Stimulated activated CD4-positive, alpha-beta T cell treated with anti-CD3 and anti-CD28 coated beads, Interleukin-15, amount 100 ng/mL, for 1 hour (primary cell): Measurements from ENCODE around the gene TEX10.
"Not testable (repeated sequence)": the region's sequence is repeated elsewhere in the genome, so short reads cannot be mapped to it uniquely, and the experiment has no call there.

Source experiments
- DNase-seq, 2 donors: peaks; one replicate each; pipeline ENCODE4 v3.0.0-alpha.2; 2020; ENCODE audit warnings: low read depth in 1 of 2, low spot score in 1 of 2

TEX10 gene

DNA sequence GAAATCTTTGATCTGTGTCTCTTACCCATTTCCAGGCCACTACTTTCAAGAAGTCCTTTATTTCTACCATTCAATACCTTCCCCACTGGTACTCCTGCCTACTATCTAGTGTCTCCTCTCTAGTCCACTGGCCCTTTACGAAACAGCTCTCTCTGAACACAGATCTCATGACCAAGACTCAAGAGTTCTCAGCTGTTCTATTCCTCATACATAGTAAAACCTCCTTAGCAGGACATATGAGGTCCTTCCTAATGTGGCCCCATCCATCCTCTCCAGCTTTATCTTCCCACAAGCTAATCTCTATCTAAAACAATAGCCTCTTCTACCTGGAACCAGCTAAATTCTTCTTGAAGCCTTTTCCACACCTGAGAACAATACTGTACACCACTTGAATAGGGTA is 2.6 kb downstream of the TEX10 start:
- DNase-seq = no peak

DNA sequence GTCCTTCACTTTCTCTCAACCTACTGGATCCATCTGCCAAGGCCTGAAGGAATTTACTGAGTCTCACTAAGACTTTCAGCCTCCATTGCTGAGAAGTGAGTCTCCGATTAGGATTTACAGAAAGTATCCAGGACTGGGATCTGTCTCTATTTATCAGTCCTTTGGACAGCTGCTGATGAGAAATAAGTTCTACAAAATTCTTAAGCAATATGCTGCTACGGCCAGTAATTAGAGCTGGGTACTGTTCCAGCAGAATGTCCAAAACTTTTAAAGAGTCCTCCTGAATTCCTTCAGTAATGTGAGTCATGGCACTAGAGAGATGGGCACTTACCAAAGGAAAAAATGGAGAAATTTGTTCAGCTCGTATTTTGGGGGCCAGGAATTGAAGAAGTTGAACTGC is 5.9 kb downstream of the TEX10 start:
- no peak for DNase-seq

DNA sequence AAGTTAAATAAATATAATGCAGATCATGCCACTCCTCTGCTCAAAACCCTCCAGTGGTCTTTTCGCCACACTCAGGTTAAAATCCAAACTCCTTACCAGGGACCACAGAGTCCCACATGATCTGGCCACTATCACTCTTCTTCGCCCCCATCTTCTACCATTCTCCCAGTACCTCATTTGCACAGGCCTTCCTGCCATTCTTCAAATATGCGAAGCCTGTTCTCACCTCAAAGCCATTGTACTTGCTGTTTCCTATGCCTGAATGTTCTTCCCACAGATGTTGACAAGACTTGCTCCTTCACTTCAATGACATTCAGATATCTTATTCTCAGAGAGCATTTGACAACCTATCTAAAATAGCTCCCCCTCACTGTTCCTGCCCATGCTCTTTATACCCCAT is 10.9 kb downstream of the TEX10 start:
- DNase-seq = no peak

DNA sequence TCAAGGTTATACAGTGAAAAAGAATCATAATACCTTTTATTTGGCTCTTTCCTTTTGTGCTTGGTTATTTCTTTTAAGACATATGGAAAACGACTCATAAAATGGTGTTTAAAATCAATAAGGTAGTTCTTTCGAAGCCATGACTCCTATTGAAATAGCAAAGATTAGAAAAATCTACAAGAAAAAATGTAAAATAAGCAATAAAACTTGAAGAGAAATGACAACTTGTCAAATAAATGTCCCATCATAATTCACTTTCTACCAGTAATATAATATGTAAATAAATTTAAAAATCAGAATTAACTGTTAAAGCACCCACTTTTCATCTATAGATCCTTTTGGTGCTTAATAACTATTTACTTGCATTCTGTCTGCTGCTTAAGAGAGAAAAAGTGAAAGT is 12.5 kb downstream of the TEX10 start:
- DNase-seq = no peak

DNA sequence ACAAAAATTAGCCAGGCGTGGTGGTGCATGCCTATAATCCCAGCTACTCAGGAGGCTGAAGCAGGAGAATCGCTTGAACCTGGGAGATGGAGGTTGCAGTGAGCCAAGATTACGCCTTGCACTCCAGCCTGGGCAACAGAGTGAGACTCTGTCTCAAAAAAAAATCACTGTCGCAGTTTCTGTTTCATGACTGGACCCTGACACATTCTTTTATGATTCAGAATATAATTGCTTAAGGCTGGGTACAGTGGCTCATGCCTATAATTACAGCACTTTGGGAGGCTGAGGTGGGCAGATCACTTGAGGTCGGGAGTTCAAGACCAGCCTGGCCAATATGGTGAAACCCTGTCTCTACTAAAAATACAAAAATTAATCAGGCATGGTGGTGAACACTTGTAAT is 14.0 kb downstream of the TEX10 start:
- not testable (repeated sequence) for DNase-seq

DNA sequence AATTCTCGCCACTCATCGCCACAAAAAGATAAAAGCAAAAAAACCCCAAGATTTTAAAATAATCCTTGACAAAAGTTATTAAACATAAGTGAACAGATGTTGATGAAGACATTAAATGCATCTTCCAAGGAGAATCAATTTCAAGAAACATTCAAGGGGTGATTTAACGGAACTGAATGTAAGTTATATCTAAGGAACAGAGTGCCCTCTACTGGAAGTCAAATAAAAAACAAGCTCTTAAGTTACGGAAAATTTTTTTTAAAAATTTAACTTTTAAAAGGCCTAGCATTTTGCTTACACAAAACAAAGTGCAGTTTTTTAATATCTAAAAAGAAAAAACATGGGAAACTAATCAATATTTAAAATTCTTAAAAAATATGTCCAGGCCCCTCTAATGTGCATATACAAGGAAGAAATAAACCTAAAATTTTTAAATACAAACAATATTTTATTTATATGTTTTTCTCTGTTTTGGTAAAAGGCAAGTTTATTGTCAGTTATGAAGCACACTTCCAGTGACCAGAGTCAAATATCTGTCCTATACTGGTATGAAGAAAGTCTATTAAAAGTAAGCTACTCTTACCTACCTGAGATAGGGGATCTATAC is 28.0 kb downstream of the TEX10 start:
- DNase-seq = no peak

DNA sequence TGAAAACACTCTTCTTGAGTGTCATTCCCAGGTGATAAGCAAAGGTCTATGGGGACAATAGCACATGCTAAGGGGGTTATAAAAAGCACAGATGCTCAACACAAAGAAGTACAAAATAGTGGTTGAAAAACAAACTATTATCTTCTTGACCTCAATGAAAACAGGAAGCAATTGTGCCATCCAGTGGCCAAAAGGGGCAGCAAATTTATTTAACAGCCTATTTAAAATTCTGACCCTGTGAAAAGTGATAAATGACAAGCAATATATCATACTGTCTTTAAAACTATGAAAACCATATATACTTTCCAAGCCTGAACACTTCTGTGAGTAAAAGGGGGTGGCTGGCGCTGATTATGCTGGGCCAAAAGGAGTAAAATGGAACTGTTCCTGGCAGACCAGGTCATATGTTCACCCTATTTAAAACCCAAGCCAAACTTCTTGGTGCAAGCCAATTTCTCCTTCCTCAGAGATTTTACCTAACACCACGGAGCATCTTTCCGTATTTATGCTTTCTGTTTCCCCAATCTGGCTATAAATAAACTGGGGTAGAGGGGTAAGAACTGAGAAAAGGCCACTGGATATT is 29.7 kb downstream of the TEX10 start:
- DNase-seq = no peak

DNA sequence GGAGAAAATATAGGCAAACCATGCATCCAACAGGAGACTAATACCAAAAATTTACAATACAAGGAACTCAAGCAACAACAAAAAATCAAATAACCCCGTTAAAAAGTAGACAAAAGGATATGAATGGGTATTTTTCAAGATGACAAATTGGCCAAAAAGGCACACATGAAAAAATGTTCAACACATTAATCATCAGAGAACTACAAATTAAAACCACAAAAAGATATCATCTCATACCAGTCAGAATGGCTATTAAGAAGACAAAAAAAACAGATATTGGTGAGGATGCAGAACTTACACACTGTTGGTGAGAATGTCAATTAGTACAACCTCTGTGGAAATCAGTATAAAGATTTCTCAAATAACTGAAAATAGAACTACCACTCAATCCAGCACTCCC is 35.0 kb downstream of the TEX10 start:
- DNase-seq = no peak

DNA sequence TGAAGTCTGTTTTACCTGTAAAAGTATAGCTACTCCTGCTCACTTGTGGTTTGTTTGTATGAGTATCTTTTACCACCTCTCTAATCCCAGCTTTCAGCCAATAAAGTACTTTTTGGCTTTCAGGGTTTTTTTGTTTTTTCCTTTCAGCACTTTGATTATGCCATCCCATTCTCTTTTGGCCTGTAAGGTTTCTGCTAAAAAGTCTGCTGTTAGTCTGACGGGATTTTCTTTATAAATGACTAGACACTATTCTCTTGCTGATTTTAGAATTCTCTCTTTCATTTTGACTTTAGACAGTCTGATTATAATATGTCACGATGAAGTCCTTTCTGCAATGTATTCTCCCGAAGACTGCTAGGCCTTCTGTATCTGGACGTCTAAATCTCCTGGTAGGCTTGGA is 37.2 kb downstream of the TEX10 start:
- DNase-seq = no peak

DNA sequence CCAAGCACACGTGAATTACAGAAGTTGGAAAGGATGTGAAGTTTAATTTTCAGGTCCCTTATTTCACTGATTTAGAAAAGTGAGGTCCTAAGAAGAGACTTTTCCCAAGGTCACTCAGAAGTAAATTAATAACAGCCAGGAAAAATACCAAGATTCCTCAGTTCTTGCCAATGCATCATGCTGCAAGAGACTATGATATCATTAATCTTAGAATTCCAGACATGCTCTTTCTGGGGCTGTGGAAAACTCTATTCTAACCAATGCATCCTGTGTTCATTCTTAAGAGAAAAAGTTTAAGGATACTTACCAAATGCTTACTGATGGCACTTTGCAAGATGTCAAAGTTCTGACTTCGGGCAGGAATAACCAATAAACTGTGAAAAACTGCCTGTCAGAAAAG is 42.8 kb downstream of the TEX10 start:
- DNase-seq = no peak

DNA sequence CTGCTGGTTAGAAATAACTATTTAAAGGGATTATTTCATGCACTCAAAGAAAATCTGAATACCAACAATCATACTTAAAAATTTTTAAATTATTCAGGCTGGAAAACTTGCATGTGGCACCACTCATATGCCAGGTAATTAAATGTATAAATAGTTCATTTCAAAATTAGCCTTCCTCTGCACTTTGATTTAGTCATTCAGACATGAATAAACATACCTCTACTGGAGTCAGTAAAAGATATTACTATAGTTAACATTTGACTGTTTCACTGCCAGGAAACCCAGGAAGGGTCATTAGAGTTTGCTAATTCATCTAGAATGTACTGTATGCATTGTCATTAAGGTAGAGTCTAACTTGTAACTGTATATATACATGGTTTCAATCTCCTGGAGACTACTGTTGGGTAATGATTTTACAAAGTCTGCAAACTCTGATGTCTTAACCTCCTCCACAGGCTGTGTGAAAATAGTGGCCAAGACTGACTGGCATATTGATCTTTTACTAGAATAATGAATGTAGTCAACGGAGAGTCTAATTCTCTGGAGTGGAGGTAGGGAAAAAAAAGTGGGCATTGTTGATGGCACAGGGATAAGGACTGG is 43.7 kb downstream of the TEX10 start:
- DNase-seq = no peak

DNA sequence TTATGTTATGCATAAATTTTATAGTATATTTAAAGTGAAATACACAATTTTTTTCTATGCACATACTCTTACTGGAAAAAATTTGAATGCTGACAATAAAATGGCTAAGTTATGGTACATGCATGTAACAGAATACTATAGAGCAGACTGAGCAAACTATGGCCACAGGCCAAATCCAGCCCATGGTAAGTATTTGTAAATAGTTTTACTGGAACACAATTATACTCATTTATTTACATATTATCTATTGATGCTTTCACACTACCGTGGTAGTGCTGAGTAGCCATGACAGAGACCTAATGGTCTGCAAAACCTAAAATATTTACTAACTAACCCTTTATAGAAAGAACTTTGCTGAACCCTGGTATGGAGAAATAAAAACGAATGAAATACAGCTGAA is 45.7 kb downstream of the TEX10 start:
- no peak for DNase-seq

DNA sequence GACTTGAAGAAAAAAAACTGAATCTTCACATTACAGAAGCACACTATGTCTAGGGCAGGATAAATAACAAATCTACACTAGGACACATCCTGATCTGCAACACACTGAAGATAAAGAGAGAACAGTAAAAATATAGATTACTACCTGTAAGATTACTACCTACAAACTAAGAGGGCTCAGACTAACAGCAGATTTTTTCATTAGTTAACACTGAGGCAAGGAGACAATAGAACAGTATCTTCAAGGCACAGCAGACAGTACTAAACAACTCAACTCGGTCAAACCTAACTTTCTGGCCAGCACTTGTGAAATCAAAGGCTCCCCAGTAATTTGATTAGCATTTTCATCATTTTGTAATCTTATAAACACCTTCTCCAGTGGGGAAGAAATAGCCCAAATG is 46.5 kb downstream of the TEX10 start:
- no peak for DNase-seq

DNA sequence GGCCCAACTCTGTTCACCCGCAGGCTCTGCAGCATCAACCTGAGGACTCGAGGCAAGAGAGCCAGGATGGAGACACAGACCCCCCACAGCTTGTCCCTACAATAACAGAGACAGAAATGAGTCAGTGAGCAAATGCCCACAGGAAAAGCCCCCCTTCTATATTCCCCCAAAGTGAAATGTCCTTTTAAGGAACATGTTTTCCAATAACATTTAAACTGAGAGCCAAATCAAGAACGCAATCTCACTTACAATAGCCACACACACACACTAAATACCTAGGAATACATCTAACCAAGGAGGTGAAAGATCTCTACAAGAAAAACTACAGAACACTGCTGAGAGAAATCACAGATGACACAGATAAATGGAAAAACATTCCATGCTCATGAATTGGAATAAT is 49.0 kb downstream of the TEX10 start:
- DNase-seq = no peak

DNA sequence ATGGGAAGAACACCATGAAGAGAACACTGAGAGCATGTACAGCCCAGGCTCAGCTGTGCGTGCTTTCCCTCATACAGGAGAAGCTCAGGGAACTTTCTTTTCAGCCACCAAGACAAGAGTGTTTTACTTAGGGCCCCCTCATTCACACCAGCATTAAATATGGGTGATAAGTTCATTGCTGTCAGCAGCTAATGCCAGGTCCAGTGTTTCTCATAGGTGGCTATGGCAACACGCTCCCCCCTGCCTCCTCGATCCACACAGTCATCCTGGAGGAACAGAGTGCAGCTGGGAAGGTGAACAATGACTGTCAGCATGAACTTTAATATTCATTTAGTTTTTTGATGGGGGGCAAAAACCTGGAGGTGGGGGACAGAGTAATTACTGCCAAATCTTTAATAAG is 54.4 kb downstream of the TEX10 start:
- DNase-seq = no peak

DNA sequence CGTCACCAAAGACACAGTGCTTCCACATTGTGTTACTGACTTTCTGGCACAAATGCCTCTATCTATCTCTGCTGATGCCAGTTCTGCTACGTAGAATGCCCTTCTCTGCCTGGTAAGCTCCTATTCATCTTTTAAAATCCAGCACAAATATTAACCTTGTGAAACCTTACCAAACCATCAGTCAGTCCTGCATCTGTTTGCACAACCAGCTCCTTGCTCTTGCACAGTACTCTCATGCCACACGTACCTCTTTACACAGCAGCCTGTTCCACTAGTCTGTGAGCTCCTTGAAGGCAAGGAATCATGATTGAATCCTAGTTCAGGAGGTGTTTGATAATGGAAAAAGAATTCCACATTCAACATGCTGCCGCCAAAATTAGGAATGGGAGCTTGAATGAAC is 56.3 kb downstream of the TEX10 start:
- DNase-seq = no peak

DNA sequence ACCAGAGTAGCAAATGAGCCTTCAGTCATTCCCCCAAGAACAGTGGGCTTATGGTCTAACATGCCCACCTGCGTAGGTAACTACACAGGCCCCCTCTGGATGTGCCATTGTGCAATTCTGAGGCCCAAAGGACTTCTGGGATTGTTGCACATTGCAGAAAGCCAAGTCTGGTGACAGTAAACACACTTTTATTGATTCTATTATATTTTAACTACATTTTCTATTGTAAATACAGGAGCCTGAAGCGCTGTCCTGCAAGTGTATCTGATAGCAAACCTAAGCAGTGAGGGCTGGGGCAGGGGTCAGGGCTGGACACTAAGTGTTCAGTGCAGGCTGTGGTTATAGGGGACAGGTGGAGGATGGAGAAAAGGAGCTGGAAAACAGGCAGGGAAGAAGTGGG is 57.5 kb downstream of the TEX10 start:
- DNase-seq = no peak

DNA sequence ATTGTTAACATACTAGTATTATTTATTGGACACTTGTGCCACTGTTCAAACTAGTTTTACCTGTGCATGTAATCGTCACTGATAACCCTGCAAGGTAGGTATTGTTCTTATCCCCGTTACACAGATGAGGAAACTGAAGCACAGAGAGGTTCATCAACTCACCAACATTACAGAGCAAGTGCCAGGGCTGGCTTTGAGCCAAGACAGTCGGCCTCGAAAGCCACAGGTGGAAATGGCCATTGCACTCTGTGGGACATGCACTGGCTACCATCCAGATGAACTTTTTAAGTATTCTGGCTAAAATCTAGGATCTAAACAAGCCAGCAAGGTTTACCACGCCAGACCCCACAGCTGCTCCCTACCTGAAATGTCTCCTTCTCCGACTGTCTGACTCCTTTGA is 57.9 kb downstream of the TEX10 start:
- DNase-seq = no peak

DNA sequence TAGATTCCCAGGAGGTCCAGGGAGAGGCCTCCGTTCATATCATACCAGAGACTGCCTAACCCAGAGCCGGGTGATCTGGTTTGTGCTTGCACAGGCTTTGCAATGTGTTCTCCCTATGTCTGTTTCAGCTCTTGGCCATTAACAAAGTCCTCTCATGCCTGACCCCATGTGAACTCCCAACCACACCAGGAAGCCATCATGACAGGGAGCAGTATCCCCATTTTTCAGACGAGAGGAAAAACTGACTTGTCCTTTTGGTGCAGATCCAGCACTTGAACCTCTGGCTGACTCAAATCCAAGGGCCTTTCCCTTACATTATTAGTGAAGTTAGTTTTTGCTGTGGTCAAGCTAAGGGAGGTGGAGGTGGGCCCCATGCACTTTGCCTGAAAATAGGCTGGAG is 58.4 kb downstream of the TEX10 start:
- DNase-seq = no peak

DNA sequence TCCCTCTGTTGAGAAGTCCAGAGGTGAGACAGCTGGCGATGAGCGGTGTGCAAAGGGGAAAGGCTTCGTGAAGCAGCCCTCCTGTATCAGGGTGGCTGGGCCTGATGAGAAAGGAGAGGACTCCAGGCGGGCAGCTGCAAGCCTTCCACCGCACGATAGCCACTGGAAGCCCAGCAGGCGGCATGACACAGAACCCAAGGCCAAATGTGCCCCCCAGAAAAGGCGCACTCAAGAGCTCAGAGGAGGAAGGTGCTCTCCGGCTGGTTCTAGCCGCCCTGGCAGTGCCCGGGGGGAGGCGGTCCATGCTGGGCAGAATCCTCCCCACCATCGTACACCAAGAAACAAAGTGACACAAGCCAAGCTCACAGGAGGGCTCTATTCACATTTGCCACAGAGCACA is 60.3 kb downstream of the TEX10 start:
- DNase-seq = no peak

DNA sequence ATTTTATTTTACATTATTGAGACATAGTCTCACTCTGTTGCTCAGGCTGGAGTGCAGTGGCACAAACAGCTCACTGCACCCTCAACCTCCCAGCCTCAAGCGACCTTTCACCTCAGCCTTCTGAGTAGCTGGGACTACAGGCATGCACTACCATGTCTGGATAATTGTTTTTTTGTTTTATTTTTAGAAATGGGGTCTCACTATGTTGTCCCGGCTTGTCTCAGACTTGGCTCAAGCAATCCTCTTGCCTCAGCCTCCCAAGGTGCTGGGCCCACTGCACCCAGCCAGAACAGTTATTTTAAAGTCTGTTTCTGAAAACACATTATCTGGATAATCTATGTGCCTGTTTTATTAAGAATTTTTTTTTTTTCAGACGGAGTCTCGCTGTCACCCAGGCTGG is 62.0 kb downstream of the TEX10 start:
- no peak for DNase-seq

DNA sequence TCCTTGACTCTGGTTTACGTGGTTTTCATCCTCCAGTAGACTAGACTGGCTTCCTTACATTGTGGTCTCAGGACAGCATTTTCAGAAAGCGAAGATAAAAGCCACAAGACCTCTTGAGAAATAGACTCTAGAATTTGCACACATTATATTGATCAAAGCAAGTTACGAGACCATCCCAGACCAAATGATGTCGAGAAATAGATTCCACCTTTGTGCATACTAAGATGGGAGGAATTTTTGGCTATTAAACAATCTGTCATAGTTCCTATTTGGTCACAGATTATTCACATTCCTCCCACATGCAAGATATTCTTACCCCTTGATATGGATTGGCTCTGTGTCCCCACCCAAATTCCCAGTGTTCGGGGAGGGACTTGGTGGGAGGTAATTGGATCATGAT is 65.6 kb downstream of the TEX10 start:
- no peak for DNase-seq

DNA sequence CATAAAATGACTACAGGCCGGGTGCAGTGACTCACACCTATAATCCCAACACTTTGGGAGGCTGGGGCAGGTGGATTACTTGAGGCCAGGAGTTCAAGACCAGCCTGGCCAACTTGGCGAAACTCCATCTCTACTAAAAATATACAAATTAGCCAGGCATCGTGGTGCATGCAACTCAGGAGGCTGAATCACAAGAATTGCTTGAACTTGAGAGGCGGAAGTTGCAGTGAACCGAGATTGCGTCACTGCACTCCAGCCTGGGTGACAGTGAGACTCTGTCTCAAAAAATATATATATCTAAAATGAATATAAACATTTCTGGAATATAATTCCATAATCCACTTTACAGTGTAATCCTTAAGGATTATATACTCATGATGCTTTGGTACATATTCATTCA is 66.5 kb downstream of the TEX10 start:
- DNase-seq = no peak
